Fibroblast of skin of left quadriceps (primary cell): Measurements from ENCODE around the gene RAB3C.

Source experiments
- DNase-seq, 2 experiments: peaks; one replicate each; pipeline ENCODE4 v3.0.0-alpha.2; 2013; ENCODE audit warnings: low read depth in 2 of 2

The RAB3C gene

GRCh38 chr5:58731641-58732040 lies 148.8 kb downstream of the RAB3C start:
- no peak for DNase-seq

DNA sequence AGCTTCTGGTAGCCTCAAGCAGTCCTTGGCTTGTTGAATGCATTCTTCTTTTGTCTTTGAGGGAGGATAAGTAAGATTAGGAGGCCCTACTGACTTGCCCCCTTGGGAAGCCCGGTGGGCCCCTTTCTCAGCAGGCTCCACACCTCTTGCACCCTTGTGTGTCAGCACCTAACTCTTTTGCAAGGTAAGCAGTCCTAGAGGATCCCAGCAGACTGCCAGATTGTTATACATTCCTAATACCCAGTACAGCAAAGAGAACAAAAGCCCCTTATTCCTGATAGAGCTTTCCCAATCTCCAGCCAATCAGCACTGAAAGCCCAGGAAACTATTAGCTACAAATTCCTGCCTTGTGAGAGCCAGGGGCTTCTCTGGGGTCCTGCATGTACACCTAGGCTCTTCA lies 152.8 kb downstream of the RAB3C start:
- DNase-seq = no peak

GRCh38 chr5:58736214-58736613 lies 153.3 kb downstream of the RAB3C start:
- DNase-seq = no peak

GRCh38 chr5:58737671-58738070 lies 154.8 kb downstream of the RAB3C start:
- no peak for DNase-seq

DNA sequence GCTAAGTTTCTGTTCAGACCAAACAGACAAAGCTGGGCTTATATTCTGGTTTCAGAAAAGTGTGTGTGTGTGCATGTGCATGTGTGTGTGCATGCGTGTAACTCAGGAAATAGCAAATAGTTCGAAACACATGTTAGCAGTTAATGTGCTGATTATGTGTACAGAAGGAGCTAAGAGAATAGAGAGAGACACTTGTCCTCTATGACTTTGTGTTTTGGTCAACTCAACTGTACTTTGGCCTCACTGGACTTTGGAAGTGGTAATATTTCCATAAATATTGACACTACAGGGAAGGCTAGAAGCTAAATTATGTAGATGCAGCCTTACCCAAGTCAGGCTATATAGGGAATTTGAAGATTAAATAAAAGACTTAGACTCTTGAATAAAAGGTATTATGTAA lies 155.5 kb downstream of the RAB3C start:
- DNase-seq = no peak

DNA sequence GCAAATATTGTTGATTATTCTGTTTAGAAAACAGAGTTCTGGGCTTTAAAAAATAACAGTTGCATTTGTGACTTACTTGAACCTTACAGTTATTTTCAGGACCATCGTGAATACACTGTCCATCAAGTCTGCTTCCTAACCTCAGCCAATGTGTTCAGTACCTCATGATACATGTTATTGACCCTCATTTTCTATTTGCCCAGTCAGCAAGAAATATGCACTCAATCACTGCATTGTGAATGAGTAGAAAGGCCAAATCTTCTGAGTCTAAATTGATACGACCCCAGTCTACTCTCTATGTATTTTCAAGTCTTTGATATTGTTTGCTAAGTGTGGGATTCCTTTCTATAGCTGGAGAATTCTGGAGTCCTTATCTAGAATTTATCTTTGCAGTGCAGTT lies 156.2 kb downstream of the RAB3C start:
- DNase-seq = no peak

DNA sequence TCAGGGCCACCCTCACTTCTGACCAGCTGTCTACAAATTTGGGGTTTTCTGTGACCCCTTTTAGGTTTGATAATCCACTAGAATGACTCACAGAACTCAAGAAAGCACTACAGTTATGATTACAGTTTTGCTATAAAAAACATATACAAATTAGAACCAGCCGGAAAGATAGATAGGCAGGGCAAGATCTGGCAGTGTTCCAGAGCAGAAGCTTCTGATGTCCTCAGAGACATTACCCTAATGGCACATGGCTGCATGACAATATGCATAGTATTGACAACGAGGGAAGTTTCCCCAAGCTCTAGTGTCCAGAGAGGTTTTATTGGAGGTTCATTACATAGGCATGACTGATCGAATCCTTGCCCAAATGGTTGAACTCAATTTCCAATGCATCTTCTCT lies 158.1 kb downstream of the RAB3C start:
- no peak for DNase-seq

- DNase-seq = no peak
These were observed 162.5 kb downstream of the RAB3C start for GRCh38 chr5:58745350-58745749.

DNA sequence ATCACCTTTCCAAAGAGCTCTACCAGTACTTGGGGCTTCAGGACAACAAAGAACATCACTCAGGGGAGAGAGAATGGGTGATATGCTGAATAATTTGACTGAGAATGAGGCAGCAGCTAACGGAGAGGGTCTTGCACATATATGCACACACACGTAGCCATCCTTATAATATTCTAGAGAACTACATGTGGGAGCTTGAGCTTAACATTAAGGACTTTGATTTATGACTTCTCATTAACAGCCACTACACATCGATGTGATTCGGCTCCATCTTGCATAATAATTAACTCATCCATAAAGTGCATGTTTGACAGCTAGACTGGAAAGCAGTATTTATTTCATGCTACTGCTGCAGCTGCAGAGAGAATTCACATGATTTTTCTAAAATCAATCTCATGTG lies 163.4 kb downstream of the RAB3C start:
- DNase-seq = no peak

DNA sequence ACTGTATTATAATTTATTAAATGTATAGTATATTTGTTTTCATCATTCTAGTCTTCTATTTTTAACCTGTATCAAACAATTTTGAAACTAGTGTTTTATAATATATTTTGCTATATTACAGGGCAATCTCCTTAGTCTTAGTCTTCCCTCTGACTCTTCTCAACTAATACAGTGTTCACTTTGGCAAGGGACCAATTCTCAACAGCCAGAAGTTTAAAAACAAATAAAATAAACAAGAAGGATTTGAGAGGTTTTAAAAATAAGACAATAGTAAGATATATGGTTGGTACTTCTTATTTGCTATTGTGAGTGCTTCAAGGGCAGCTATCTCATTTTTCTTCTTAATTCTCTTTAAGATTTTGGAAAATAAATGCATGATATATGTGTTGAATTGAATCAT lies 167.2 kb downstream of the RAB3C start:
- no peak for DNase-seq

DNA sequence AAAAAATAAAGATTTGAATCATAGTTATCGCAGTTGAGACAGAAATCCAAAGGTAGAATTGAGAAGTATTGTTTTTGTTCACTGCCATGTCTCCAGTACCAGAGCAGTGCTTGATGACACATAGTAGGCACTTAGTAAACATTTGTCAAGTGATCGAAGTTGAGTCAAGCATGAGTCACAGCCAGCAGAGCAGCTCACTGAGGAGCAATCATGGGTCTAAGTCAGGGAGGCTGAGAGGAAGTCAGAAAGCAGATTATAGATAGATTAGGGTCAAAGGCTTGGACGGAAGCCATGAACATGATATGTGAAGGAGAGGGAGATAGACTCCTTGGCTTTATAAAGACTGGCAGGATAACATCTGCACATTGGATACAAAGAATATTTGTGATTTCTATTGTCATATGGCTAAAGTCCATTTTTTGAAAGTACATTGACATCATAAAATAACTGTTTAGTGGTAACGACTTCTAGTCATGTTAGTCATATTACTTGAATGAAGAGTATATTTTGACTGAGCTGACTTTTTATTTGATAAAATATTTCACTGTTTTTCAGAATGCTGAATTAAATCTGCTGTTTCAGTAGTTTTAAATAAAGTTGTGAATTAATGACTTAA lies 168.5 kb downstream of the RAB3C start:
- no peak for DNase-seq

GRCh38 chr5:58752104-58752503 lies 169.2 kb downstream of the RAB3C start:
- no peak for DNase-seq

GRCh38 chr5:58753446-58753845 lies 170.6 kb downstream of the RAB3C start:
- DNase-seq = no peak

GRCh38 chr5:58754250-58754649 lies 171.4 kb downstream of the RAB3C start:
- DNase-seq = no peak

- DNase-seq = no peak
These were observed 172.5 kb downstream of the RAB3C start for GRCh38 chr5:58755397-58755796.

GRCh38 chr5:58759745-58760144 lies 176.9 kb downstream of the RAB3C start:
- no peak for DNase-seq

DNA sequence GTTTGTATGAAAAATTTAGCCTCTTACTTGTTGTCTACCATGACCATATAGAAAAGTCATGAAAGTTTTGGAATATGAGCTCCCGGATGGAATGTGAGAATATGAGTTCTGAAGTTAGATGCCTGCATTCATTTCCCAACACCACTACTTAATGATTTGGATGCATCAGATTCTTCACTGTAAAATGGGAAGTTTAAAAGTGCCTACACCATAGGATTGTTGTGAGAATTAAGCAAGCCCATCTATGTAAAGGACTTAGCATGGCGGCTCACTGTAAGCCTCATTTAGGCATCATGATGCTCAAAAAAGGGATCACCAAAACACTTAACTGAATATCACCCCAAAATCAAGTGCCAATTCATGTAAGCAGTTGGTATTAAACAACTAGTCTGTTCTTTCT lies 177.3 kb downstream of the RAB3C start:
- no peak for DNase-seq

- no peak for DNase-seq
These were observed 178.5 kb downstream of the RAB3C start for GRCh38 chr5:58761407-58761806.

DNA sequence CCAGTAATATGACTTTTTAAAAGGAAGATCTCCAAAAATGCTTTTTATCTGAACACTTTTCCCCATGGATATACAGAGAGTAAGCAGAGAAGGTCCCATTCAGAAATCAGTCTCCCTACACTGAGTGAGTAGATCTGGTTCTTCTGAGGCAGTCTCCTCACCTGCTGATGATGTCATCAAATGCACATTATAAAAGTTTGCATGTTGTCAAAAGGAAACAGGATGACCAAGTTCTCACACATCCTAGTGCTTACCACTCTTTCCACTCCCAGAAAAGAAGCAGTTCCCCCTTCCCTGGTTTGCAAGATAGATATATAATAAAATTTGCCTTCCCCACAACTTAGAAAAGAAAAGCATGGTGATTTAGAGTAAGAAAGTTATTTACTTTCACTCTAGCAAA lies 180.5 kb downstream of the RAB3C start:
- no peak for DNase-seq

DNA sequence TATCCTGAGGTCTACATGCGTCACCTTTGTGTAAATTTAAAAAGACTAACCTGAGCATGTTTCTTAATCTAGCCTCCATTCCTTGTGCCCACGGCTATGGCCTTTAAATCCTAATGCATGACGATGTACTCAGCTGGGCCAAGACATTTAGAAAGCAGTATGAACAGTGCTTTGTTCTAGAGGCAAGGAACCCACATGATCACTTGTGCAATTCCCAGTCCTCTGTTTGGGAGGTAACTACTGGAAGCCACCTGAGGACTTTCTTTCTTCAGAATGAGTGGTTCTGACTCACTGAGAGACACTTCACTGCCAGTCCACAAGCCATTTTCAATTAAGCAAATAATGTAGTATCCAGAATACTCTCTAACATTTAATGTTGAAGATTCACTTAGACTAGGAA lies 181.3 kb downstream of the RAB3C start:
- DNase-seq = no peak

GRCh38 chr5:58765058-58765457 lies 182.2 kb downstream of the RAB3C start:
- no peak for DNase-seq

DNA sequence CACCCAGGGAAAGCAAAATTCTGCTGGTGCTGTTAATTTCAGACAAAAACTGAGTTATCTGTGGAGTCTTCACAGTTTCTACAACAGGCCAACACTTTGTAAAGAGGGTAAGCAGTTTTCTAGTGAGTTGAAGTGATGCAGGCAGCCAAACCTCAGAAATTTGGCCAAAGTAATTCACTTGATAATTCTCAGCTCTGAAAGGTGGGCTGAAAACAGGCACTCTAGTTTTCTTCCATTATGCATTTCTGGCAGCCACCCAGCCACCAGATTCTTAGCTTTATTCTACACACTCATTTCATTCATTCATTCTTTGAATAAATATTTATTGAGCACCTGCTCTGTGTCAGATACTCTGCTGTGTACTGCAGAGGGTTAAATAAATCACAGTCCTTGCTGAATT lies 184.2 kb downstream of the RAB3C start:
- DNase-seq = no peak

- no peak for DNase-seq
These were observed 187.3 kb downstream of the RAB3C start for GRCh38 chr5:58770136-58770535.

DNA sequence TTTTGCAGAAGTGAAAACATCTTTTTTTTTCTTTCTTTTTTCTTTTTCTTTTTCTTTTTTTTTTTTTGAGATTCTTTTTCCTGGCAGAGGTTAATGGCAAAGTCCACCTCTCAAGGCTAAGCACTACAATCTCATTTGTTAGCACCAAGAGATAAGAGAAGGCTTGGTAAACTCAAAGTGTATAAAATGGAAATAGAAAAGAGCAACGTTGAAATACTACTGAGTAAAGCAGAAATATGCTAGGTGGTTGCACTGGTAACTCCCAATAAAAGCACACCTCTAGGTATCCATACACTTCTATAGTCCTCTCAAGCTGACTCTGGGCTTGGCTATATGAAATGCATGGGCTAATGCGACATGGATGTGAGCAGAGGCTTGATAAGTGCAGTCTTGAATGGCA lies 188.9 kb downstream of the RAB3C start:
- DNase-seq = no peak
